ENCODE measurements around the gene STARD13.

Gene STARD13

GRCh38 chr13:33231339-33231738 lies 54.2 kb downstream of the STARD13 start:
- Histone ChIP-seq H3K27ac (ENCODE audit: low read depth, low read length) (peak overlapping the region; percentile 67), H3K9me3 (ENCODE audit: control insufficient read depth in 5 of 5, low read length in 5 of 5) (peaks cover 0 to 13% (median 5%) of the 10 kb centered on the region in 5 donors), H3K4me3 (ENCODE audit: low read depth in 1 of 5, low read length in 5 of 5) (no peak overlapping the region), H3K9ac (ENCODE audit: low read length in 5 of 5) (no peak overlapping the region), H3K27me3 (ENCODE audit: control insufficient read depth in 5 of 5, insufficient read depth in 4 of 5, low read length in 5 of 5) (no peaks in the 10 kb centered on the region), H3K36me3 (ENCODE audit: control insufficient read depth in 5 of 5, insufficient read depth in 5 of 5, low read length in 5 of 5) (peaks cover 0 to 13% (median 6%) of the 10 kb centered on the region in 5 donors), H3K4me1 (ENCODE audit: control insufficient read depth in 5 of 5, insufficient read depth in 5 of 5, low read length in 5 of 5) (peaks cover 11 to 70% (median 50%) of the 10 kb centered on the region in 5 donors)

- Histone ChIP-seq H3K27ac (ENCODE audit: low read depth, low read length) (peak overlapping the region; percentile 67), H3K9me3 (ENCODE audit: control insufficient read depth in 5 of 5, low read length in 5 of 5) (peaks cover 0 to 13% (median 5%) of the 10 kb centered on the region in 5 donors), H3K27me3 (ENCODE audit: control insufficient read depth in 5 of 5, insufficient read depth in 4 of 5, low read length in 5 of 5) (no peaks in the 10 kb centered on the region), H3K36me3 (ENCODE audit: control insufficient read depth in 5 of 5, insufficient read depth in 5 of 5, low read length in 5 of 5) (peaks cover 0 to 13% (median 6%) of the 10 kb centered on the region in 5 donors), H3K4me1 (ENCODE audit: control insufficient read depth in 5 of 5, insufficient read depth in 5 of 5, low read length in 5 of 5) (peaks cover 7 to 61% (median 43%) of the 10 kb centered on the region in 5 donors), H3K4me3 (ENCODE audit: low read depth in 1 of 5, low read length in 5 of 5) (no peak overlapping the region), H3K9ac (ENCODE audit: low read length in 5 of 5) (peak overlapping the region in 1 of 5 donors; percentile 58)
These were observed 55.2 kb downstream of the STARD13 start for GRCh38 chr13:33230178-33230881.

- H3K9ac ChIP-seq (ENCODE audit: low read length in 5 of 5), result peak overlapping the region in 2 of 5 donors; percentile 14 to 58
- H3K27me3 ChIP-seq (ENCODE audit: control insufficient read depth in 5 of 5, insufficient read depth in 4 of 5, low read length in 5 of 5), result no peaks in the 10 kb centered on the region
- no peak overlapping the region for H3K4me3 ChIP-seq (ENCODE audit: low read depth in 1 of 5, low read length in 5 of 5)
- peaks cover 0 to 13% (median 6%) of the 10 kb centered on the region in 5 donors for H3K36me3 ChIP-seq (ENCODE audit: control insufficient read depth in 5 of 5, insufficient read depth in 5 of 5, low read length in 5 of 5)
- peaks cover 0 to 13% (median 5%) of the 10 kb centered on the region in 5 donors for H3K9me3 ChIP-seq (ENCODE audit: control insufficient read depth in 5 of 5, low read length in 5 of 5)
- peaks cover 7 to 54% (median 37%) of the 10 kb centered on the region in 5 donors for H3K4me1 ChIP-seq (ENCODE audit: control insufficient read depth in 5 of 5, insufficient read depth in 5 of 5, low read length in 5 of 5)
- peak overlapping the region; percentile 67 for H3K27ac ChIP-seq (ENCODE audit: low read depth, low read length)
These were observed 55.9 kb downstream of the STARD13 start for GRCh38 chr13:33229446-33230177.

GRCh38 chr13:33228648-33229445 lies 56.7 kb downstream of the STARD13 start:
- no peaks in the 10 kb centered on the region for H3K27me3 ChIP-seq (ENCODE audit: control insufficient read depth in 5 of 5, insufficient read depth in 4 of 5, low read length in 5 of 5)
- H3K9ac ChIP-seq (ENCODE audit: low read length in 5 of 5), result peak overlapping the region in 3 of 5 donors; percentile 11 to 60 (median 35)
- H3K4me3 ChIP-seq (ENCODE audit: low read depth in 1 of 5, low read length in 5 of 5), result no peak overlapping the region
- peaks cover 0 to 15% (median 8%) of the 10 kb centered on the region in 5 donors for H3K9me3 ChIP-seq (ENCODE audit: control insufficient read depth in 5 of 5, low read length in 5 of 5)
- peak overlapping the region; percentile 67 for H3K27ac ChIP-seq (ENCODE audit: low read depth, low read length)
- peaks cover 0 to 12% (median 5%) of the 10 kb centered on the region in 5 donors for H3K36me3 ChIP-seq (ENCODE audit: control insufficient read depth in 5 of 5, insufficient read depth in 5 of 5, low read length in 5 of 5)
- H3K4me1 ChIP-seq (ENCODE audit: control insufficient read depth in 5 of 5, insufficient read depth in 5 of 5, low read length in 5 of 5), result peaks cover 7 to 48% (median 37%) of the 10 kb centered on the region in 5 donors

GRCh38 chr13:33227927-33228647 lies 57.5 kb downstream of the STARD13 start:
- Histone ChIP-seq H3K9ac (ENCODE audit: low read length in 5 of 5) (peak overlapping the region in 3 of 5 donors; percentile 11 to 60 (median 35)), H3K27me3 (ENCODE audit: control insufficient read depth in 5 of 5, insufficient read depth in 4 of 5, low read length in 5 of 5) (no peaks in the 10 kb centered on the region), H3K4me1 (ENCODE audit: control insufficient read depth in 5 of 5, insufficient read depth in 5 of 5, low read length in 5 of 5) (peaks cover 7 to 44% (median 37%) of the 10 kb centered on the region in 5 donors), H3K36me3 (ENCODE audit: control insufficient read depth in 5 of 5, insufficient read depth in 5 of 5, low read length in 5 of 5) (peaks cover 0 to 5% (median 0%) of the 10 kb centered on the region in 5 donors), H3K27ac (ENCODE audit: low read depth, low read length) (peak overlapping the region; percentile 67), H3K4me3 (ENCODE audit: low read depth in 1 of 5, low read length in 5 of 5) (no peak overlapping the region), H3K9me3 (ENCODE audit: control insufficient read depth in 5 of 5, low read length in 5 of 5) (peaks cover 0 to 12% (median 9%) of the 10 kb centered on the region in 5 donors)

GRCh38 chr13:33224686-33225085 lies 60.9 kb downstream of the STARD13 start:
- Histone ChIP-seq H3K4me1 (ENCODE audit: control insufficient read depth in 5 of 5, insufficient read depth in 5 of 5, low read length in 5 of 5) (peaks cover 4 to 29% (median 21%) of the 10 kb centered on the region in 5 donors), H3K27ac (ENCODE audit: low read depth, low read length) (no peak overlapping the region), H3K9ac (ENCODE audit: low read length in 5 of 5) (no peak overlapping the region), H3K9me3 (ENCODE audit: control insufficient read depth in 5 of 5, low read length in 5 of 5) (peaks cover 0 to 9% (median 2%) of the 10 kb centered on the region in 5 donors), H3K27me3 (ENCODE audit: control insufficient read depth in 5 of 5, insufficient read depth in 4 of 5, low read length in 5 of 5) (no peaks in the 10 kb centered on the region), H3K36me3 (ENCODE audit: control insufficient read depth in 5 of 5, insufficient read depth in 5 of 5, low read length in 5 of 5) (peaks cover 0 to 3% (median 0%) of the 10 kb centered on the region in 5 donors), H3K4me3 (ENCODE audit: low read depth in 1 of 5, low read length in 5 of 5) (no peak overlapping the region)

- Histone ChIP-seq H3K4me1 (ENCODE audit: control insufficient read depth in 5 of 5, insufficient read depth in 5 of 5, low read length in 5 of 5) (peaks cover 4 to 24% (median 16%) of the 10 kb centered on the region in 5 donors), H3K27me3 (ENCODE audit: control insufficient read depth in 5 of 5, insufficient read depth in 4 of 5, low read length in 5 of 5) (no peaks in the 10 kb centered on the region), H3K9ac (ENCODE audit: low read length in 5 of 5) (no peak overlapping the region), H3K9me3 (ENCODE audit: control insufficient read depth in 5 of 5, low read length in 5 of 5) (peaks cover 0 to 9% (median 2%) of the 10 kb centered on the region in 5 donors), H3K4me3 (ENCODE audit: low read depth in 1 of 5, low read length in 5 of 5) (no peak overlapping the region), H3K36me3 (ENCODE audit: control insufficient read depth in 5 of 5, insufficient read depth in 5 of 5, low read length in 5 of 5) (peaks cover 0 to 5% (median 0%) of the 10 kb centered on the region in 5 donors), H3K27ac (ENCODE audit: low read depth, low read length) (no peak overlapping the region)
These were observed 61.4 kb downstream of the STARD13 start for GRCh38 chr13:33224191-33224590.

- Histone ChIP-seq H3K27me3 (ENCODE audit: control insufficient read depth in 5 of 5, insufficient read depth in 4 of 5, low read length in 5 of 5) (no peaks in the 10 kb centered on the region), H3K4me3 (ENCODE audit: low read depth in 1 of 5, low read length in 5 of 5) (no peak overlapping the region), H3K9ac (ENCODE audit: low read length in 5 of 5) (no peak overlapping the region), H3K9me3 (ENCODE audit: control insufficient read depth in 5 of 5, low read length in 5 of 5) (peaks cover 0 to 9% (median 2%) of the 10 kb centered on the region in 5 donors), H3K36me3 (ENCODE audit: control insufficient read depth in 5 of 5, insufficient read depth in 5 of 5, low read length in 5 of 5) (peaks cover 0 to 11% (median 3%) of the 10 kb centered on the region in 5 donors), H3K27ac (ENCODE audit: low read depth, low read length) (no peak overlapping the region), H3K4me1 (ENCODE audit: control insufficient read depth in 5 of 5, insufficient read depth in 5 of 5, low read length in 5 of 5) (peaks cover 0 to 5% (median 0%) of the 10 kb centered on the region in 5 donors)
These were observed 65.6 kb downstream of the STARD13 start for GRCh38 chr13:33219926-33220325.

- Histone ChIP-seq H3K36me3 (ENCODE audit: control insufficient read depth in 5 of 5, insufficient read depth in 5 of 5, low read length in 5 of 5) (peaks cover 0 to 11% (median 3%) of the 10 kb centered on the region in 5 donors), H3K9ac (ENCODE audit: low read length in 5 of 5) (no peak overlapping the region), H3K27me3 (ENCODE audit: control insufficient read depth in 5 of 5, insufficient read depth in 4 of 5, low read length in 5 of 5) (no peaks in the 10 kb centered on the region), H3K4me1 (ENCODE audit: control insufficient read depth in 5 of 5, insufficient read depth in 5 of 5, low read length in 5 of 5) (peaks cover 0 to 17% (median 10%) of the 10 kb centered on the region in 5 donors), H3K27ac (ENCODE audit: low read depth, low read length) (peak overlapping the region; percentile 35), H3K4me3 (ENCODE audit: low read depth in 1 of 5, low read length in 5 of 5) (no peak overlapping the region), H3K9me3 (ENCODE audit: control insufficient read depth in 5 of 5, low read length in 5 of 5) (no peaks in the 10 kb centered on the region)
These were observed 67.1 kb downstream of the STARD13 start for GRCh38 chr13:33218426-33218825.

All from subcutaneous abdominal adipose tissue (tissue), 5 donors.